Fibroblast of upper back skin (primary cell): ENCODE data around the gene PCED1B.
A peak's percentile ranks its signal among the peaks of the same experiment; 100 is the strongest.
"Not testable (repeated sequence)": the region's sequence is repeated elsewhere in the genome, so short reads cannot be mapped to it uniquely, and the experiment has no call there.

ENCODE experiments used
- DNase-seq: peaks from one replicate; pipeline ENCODE4 v3.0.0-alpha.2; 2013

The PCED1B gene

DNA sequence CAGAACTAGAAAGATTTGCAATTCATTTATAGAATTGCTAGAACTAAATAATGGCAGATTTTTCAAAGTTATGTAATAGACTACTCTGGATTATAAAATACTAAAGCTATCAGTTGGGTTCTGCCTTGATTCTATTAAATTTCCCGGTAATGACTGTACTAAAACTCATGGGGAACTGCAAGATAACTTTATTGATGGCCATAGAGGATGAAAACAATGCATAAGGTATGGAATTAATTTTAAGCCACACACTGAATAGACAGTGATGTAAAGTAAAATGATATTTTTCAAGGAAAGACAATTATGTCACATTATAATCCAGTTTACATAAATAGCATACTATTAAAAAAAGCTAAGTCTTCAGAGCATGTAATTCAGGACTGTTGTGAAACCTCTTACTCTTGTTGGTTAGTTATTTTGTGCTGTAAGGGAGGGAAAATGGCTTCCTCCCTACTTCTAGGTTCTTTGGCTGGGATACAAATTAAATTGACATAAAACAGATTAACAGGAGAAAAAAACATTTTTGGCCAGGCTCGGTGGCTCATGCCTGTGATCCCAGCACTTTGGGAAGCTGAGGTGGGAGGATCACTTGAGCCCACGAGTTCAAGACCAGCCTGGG lies 134.7 kb downstream of the PCED1B start:
- no peak for DNase-seq

DNA sequence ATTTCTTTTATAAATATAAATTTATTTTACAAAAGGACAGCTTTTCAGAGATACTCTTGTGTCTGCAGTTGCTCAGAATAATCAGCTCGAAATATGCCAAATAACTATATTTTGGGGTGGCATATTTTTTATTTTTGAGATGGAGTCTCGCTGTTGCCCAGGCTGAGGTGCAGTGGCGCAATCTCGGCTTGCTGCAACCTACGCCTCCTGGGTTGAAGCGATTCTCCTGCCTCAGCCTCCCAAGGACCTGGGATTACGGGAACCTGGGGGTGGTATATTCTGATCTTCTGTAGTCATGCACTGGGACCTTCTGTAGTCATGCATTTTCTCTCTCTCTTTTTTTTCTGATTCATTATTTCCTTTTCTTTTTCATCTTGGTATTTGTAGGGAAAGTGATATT lies 135.3 kb downstream of the PCED1B start:
- no peak for DNase-seq

DNA sequence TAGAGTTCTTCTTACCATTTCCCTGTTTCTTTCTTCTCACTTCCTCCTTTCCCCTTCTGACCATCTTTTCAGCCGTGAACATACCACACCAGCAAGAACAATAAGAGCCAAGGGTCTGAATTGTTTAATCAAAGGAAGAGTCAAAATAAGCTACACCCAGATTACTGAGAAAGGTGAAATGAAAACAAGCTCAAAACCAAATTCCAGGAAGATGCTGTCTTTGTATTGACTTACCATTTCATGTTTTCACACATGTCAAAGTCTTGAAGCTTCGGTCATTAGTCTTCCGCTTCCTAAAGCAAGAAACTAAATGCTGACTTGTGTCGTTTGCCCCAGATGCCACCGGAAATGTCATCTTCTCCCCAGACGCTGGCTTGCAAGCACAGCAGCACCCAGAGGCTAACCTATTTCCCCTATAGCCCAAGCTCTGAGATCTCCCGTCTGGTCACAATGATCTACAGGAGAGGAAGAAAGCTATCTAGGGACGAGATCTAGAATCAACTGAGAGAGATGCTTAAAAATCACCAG lies 136.8 kb downstream of the PCED1B start:
- no peak for DNase-seq

DNA sequence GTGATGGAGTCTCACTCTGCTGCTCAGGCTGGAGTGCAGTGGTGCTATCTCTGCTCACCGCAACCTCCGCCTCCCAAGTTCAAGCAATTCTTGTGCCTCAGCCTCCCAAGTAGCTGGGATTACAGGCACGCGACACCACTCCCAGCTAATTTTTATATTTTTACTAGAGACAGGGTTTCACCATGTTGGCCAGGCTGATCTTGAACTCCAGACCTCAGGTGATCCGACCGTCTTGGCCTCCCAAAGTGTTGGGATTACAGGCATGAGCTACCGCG lies 138.1 kb downstream of the PCED1B start:
- DNase-seq = not testable (repeated sequence)

DNA sequence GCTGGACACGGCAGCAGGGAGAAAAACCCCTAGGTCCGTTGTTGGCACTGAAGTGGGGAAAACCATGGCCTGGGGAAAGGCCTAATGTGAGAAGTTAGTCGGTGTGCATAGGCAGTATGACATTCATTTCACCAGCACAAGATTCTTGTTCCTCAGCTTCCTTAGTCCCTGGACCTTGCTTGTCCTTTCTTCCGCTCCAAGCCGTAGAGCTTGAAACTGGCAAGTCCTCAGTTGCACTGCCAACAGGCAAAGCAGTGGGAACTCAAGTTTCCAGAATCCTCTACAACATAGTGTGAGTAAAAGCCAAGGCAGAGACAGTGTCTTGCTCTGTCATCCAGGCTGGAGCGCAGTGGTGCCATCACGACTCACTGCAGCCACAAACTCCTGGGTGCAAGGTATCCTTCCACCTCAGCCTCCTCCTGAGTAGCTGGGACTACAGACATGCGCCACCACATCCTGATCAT lies 138.8 kb downstream of the PCED1B start:
- no peak for DNase-seq

DNA sequence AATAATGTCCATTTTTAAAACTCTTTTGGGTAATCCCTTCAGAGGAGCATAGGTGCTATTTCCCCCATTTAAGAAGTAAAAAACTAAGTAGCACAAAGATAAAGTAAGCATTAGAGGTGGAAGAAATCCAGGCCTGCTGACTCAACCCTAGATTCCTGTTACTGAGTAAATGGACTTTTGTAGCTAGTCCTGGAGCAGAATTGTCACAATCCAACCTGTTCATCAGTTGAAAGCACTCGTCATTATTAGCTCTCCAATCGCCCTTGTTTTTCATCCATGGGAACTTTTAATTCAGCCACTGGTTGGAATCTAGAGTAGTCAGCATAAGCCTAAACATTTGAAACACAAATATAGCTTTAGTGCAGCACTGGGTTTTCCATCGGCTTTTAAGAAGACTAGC lies 139.8 kb downstream of the PCED1B start:
- DNase-seq = peak; percentile 44

DNA sequence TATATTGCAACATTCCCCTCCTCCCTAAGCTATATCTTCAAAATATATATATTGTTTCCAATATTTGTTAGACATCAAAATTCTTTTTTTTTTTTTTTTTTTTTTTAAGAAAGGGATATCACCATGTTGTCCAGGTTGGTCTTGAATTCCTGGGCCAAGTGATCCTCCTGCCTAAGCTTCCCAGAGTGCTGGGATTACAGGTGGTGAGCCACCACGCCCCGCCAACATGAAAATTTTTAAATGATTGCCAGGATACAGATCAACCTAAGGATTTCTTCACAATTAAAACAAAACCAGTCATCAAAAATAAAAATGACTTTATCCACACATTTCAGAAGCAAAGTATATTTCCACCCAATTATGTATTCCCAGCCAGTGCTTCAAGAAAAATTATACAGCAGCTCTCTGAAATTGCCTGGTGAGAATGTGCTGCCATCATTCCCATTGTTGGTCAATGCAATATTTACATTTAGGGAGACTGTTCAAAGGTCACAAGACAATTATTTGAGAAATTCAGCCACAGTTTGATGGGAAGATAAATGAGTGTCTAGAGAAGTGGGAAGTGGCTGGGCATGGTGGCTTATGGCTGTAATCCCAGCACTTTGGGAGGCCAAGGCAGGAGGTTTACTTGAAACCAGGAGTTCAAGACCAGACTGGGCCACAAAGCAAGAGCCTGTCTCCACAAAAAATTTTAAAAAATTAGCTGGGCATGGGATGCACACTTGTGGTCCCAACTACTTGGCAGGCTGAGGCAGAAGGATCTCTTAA lies 142.0 kb downstream of the PCED1B start:
- peak; percentile 14 for DNase-seq

DNA sequence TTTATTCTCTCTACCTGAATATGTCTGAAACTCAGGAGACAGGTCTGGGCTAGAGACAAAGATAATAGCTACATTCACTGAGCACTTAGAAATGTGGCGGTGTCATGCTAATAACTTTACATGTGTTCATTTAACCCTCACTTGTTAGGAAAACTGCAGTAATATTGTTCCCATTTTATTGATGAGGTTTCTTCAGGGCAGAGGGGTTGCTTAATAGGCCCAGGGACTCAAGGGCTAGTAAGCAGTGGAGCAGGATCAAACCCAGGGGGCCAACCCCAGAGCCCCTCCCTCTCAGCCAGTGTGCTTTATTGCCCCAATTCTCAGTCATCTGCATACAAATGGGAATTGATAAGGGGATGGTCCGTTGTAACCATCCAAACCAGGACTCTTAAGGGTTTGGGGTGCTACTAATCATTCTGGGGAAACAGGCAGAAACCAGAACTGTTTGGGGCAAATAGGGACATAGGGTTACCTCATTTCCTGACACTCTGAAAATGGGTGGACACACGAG lies 143.2 kb downstream of the PCED1B start:
- no peak for DNase-seq

DNA sequence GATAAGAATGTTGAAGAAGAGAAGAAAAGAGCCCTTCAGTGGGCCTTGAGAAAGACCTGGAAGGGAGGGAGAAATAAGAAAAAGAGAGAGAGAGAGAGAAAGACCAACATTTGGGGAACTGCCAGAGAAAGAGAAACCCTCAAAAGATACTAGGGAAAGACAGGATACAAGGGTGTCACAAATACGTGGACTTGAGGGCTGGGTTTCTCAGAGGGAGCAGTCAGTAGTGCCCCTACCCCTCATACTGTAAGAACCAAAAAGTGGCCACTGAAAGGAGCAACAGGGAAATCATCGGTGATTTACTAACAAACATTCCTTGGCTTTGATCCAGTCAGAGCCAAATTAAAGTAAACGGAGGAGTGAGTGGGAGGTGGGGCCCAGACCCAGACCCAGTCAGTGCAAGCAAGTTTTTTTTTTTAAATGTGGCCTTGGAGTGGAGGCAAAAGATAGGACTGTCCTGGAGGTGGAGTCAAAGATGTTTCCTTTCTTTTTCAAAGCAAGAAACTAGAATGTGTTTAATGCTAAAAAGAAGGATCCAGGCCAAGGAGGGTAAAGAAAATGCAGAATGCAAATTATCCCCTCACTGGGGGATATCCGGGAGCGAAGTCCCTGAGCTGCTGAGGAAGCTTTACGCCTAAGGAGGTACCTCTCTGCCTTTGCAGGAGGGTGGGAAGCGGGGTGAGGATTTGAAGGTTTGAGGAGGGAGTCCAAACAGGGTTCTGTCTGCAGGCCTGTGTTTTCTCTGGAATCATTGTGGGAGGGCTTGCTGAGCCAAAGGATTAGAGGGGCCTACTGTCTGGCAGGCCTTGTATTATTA lies 143.8 kb downstream of the PCED1B start:
- no peak for DNase-seq

DNA sequence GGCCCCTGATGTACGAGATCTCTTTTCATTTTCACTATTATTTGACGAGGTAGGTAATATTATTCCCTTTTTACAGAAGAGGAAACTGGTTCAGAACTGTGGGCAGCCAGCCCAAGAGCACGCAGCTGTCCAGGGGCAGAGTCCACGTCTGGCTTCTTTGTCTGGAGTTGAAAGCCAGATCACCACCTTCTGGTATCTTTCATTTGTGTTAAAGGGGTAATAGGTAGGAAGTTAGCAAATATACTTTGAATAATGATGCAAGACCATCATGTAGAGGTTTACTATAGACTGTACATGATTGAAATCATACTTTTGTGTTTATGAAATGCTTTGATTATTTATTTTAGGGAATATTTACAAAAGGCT lies 144.4 kb downstream of the PCED1B start:
- DNase-seq = no peak

DNA sequence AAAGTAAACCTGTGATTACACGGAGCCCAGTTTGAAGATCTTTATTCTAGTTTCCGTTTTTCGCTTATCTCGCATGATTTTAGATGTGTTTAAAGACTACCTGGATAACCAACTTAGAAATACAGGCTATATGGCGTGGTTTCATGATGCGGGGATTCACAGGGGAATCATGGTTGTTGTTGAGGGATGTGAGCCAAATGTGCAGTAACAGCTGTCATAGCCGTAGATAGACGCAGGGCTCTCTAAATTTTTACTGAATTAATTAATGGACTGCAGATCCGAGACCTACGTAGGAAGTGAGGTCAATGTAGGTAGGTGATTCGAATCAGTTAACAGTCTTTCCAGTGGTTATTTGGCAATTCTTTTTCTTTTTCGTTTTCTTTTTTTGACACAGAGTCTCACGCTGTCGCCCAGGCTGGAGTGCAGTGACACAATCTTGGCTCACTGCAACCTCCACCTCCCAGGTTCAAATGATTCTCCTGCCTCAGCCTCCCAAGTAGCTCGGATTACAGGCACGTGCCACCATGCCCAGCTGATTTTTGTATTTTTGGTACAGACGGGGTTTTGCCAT lies 145.2 kb downstream of the PCED1B start:
- DNase-seq = no peak

DNA sequence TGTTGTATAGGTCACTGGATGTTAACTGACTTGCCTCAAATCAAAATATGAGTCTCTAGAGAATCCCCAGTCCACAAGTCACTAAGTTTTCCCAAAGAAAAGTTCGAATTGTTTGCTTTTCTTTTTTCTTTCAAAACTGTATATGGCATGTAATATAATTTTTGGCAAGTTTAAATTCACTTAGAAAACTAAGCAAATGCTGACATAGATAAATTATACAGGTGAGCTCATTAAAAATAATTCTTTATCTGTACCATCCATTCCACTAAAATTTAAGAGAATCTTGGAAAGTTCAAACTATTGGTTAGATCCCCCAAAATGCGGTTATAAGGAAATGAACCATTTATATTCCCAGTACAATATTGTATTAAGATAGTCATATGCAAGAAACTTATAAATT lies 145.9 kb downstream of the PCED1B start:
- DNase-seq = no peak

DNA sequence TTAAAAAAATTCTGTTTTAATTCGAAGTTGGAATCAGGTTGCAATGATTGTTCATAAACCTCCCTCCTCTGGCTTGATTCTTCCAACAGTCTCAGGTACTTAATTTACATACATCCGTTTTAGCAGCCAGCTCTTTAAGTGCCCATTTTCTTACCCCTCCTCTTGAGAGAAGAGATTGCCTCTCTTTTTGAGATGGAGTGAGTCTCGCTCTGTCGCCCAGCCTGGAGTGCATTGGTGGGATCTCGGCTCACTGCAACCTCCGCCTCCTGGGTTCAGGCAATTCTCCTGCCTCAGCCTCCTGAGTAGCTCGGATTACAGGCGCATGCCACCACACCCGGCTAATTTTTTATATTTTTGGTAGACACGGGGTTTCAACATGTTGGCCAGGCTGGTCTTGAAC lies 146.8 kb downstream of the PCED1B start:
- no peak for DNase-seq

DNA sequence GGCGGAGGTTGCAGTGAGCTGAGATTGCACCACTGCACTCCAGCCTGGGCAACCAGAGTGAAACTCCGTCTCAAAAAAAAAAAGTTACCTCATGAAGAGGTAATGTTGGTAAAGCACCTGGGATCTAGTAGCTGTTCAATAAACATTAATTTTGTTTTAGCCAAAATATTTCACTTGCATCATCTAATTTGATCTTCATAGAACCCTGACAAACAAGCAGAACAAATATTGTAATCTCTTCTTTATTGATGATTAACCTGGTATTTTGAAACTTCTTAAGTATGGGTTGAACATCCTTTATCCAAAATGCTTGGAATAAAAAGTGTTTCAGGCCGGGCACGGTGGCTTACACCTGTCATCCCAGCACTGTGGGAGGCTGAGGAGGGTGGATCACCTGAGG lies 149.4 kb downstream of the PCED1B start:
- DNase-seq = no peak

DNA sequence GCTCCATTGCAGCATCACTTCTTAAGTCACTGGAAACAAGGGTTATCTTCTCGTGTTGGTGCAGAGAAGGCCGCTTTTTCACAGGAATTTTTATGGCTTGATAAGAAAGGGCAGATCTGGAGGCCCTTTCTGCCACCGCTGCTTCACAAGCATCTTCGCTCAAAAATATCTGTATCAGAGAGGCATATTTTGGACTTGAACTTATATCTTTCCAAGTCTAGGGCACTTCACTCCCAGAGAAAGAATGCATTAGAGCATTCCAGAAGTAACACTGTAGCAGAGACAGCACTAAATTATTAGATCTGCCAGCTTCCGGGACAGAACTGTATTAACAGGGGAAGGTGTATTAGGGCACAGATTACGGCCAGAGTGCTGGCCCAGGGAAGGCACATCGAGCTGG lies 152.0 kb downstream of the PCED1B start:
- DNase-seq = no peak

DNA sequence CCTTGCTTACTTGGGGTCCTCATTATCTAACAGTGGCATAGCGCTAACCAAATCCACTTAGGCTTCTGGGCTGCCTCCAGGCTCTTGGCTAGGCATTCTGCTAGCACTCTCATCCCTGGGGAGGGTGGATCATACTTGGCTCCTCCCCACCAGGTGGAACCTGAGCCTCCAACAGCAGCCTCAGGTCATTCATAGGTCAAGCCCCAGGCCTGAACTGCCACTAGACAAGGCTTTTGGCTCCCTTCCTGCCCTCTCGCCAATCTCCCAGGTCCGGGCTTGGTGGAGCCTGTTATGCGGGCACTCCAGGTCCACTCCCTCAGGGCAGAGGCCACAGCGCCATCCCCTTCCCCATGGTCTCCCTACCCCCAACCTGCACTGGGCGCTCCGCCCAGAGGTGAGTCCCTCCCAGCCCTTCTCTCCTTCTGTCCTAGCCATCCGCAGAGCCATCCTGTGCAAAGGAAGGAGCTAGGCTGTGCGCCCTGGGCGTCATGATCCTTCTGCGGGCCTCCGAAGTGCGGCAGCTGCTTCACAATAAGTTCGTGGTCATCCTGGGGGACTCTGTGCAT lies 155.2 kb downstream of the PCED1B start:
- no peak for DNase-seq

DNA sequence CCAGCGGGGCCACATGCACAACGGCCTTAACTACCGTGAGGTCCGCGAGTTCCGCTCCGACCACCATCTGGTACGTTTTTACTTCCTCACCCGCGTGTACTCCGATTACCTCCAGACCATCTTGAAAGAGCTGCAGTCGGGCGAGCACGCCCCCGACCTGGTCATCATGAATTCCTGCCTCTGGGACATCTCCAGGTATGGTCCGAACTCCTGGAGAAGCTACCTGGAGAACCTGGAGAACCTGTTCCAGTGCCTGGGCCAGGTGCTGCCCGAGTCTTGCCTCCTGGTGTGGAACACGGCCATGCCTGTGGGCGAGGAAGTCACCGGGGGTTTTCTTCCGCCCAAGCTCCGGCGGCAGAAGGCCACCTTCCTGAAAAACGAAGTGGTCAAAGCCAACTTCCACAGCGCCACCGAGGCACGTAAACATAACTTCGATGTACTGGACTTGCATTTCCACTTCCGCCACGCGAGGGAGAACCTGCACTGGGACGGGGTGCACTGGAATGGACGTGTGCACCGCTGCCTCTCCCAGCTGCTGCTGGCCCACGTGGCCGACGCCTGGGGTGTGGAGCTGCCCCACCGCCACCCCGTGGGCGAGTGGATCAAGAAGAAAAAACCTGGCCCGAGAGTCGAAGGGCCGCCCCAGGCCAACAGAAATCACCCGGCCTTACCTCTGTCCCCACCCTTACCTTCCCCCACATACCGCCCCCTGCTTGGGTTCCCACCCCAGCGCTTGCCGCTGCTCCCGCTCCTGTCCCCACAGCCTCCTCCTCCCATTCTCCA lies 156.0 kb downstream of the PCED1B start:
- no peak for DNase-seq

DNA sequence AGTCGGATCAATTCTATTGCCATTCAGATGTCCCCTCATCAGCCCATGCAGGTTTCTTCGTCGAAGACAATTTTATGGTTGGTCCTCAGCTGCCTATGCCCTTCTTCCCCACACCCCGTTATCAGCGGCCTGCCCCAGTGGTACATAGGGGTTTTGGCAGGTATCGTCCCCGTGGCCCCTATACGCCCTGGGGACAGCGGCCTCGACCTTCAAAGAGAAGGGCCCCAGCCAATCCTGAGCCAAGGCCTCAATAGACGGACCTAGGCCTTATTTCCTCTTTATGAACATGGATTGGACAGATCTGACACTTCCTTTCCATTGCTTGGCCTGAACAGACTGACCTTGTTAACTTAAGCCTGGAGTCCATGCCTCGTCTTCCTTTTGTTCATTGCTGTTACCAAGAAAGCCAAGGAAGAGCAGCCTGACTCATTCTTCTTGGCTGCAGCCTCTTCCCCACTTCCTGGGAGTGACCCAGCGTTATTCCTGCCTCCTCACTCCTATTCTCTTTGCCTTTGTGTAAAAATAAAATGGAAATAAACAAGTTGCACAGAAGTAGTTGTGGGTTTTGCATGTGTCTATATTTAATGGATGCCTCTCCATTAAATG lies 156.8 kb downstream of the PCED1B start:
- DNase-seq = peak; percentile 85

DNA sequence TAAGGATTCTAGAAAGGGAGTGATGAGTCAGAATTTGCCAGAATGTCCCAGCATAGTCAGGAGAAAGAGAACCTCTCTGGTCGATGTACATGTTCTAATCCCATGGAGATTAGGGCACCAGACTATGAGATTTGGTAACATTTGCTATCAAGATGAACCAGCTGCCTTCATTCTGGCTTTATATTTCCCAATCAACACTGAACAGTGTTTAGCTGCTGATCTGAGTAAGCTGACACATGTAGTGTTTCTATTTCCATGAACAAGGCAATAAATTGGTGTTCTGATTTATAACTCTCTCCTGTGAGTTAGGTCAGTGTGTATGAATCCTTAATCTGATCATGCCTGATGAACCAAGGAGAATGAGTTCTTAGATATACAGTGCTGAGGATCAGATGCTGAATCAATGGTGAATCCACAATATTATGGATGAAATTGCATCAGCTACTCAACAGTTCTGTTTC lies 158.4 kb downstream of the PCED1B start:
- DNase-seq = peak; percentile 23

DNA sequence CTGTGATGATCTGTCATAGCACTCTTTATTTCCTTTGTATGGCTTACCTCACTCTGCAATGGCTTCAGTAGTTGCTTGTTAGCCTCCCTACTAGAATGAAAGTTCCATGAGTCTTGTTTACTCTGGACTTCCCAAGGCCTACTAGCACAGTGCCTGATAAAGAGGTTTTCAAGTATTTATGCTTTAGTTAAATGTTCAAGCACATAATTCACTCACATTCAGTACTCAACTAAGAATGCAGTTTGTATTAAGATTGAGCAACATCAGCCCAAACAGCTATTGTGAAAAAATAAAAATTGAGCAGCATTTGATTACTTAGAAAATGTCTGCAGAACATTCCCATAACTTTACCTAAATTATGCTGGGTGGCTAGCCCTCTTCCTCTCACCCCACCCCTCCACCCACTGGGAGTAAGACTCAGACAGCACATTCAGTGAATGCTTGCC lies 159.3 kb downstream of the PCED1B start:
- peak; percentile 34 for DNase-seq

DNA sequence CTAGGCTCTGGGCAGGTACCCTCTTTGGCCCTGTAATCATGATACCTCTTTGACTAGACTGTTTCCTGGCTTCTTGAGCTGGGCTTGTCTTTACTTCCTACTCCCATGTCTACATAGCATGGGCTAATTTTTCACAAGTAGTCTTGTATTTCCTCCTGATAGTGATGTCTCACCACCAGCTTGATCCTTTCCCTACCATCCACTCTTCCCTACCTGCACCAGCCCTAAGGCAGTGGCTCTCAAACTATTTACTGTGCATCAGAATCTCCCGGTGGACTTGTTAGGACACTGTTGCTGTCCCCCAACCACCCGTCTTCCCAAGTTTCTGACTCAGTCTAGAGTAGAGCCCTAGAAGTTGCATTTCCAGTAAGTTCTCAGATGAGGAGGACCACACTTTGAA lies 163.0 kb downstream of the PCED1B start:
- DNase-seq = no peak

DNA sequence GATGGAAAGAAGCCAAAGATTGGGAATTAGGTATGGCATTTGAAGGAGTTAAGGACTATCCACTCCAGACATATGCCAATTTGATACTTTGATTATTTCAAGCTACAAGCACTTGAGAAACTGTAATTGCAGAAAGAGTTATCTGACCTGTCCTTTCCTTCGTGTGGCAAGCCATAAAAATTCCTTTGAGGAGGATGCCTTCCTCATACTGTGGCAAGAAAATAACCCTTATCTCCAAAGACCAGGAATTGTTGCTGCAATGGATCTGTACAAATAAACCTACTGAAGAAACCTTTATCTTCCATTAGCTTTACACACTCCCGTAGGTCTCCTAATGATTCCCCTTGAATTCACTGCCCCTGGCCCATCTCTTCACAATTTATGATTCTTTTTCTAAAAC lies 165.4 kb downstream of the PCED1B start:
- DNase-seq = no peak
